GM12878 (cell line): ENCODE measurements around the gene VPREB1. TPM values are rescaled to one million over a fixed set of nuclear protein-coding genes. Genes with fewer than 3 reads are reported as not detected.

Experiments
- ATAC-seq: fragments of 200-7000 bp; cut with Tn5 transposase; 3 replicates; pipeline ENCODE4 v1.9.1; 2020; ENCODE audit warnings: mild to moderate bottlenecking, moderate library complexity
- BruUV-seq: library from RNA; stranded (reverse); fragments of 400-500 nt; replicated peaks from 2 replicates; lab custom pipeline; 2021; lab: Mats Ljungman, UMichigan
- CTCF ChIA-PET: fragments of 300-600 bp; sonication (Branson Sonifier 250); formaldehyde crosslinking; extraction: SDS; loops from one replicate; lab custom pipeline; 2021; ENCODE audit warnings: inconsistent platforms; lab: Yijun Ruan, JAX
- POLR2A ChIA-PET: fragments of 350-600 bp; formaldehyde crosslinking; extraction: SDS; loops from one replicate; lab custom pipeline; 2021; ENCODE audit warnings: inconsistent platforms; lab: Charles Lee
- RAD21 ChIA-PET: fragments of 300-600 bp; sonication (Branson Sonifier 250); formaldehyde crosslinking; loops from one replicate; lab custom pipeline; 2023; ENCODE audit warnings: antibody characterized with exemption; ENCODE audit not compliant: unreplicated experiment; lab: Charles Lee
- SMC1A ChIA-PET: fragments of 300-600 bp; sonication (Branson Sonifier 250); formaldehyde crosslinking; loops from one replicate; lab custom pipeline; 2023; ENCODE audit not compliant: unreplicated experiment, uncharacterized antibody; lab: Charles Lee
- DNase-seq: peaks from one replicate; pipeline ENCODE4 v3.0.0-alpha.2; 2011; ENCODE audit warnings: low read depth, low spot score
- FAIRE-seq: peaks from 3 replicates; lab custom pipeline; 2011; peaks lifted over from hg19 to GRCh38; lab: Jason Lieb, UNC
- H2AFZ ChIP-seq: 2 replicates; pipeline ENCODE4 v1.6.0; 2011; ENCODE audit warnings: low read depth, low read length, control low read depth; ENCODE audit not compliant: control insufficient read depth
- H3K27ac ChIP-seq: 2 replicates; pipeline ENCODE4 v1.5.1; 2011; ENCODE audit warnings: control low read depth; ENCODE audit not compliant: control insufficient read depth, insufficient read depth
- H3K27me3 ChIP-seq, 2 experiments: replicated peaks in 1 of 2; 2 replicates each; pipeline versions ENCODE4 v1.6.0 to v1.6.1; 2011; ENCODE audit warnings: low read length in 1 of 2; ENCODE audit not compliant: control insufficient read depth in 2 of 2, insufficient read depth in 2 of 2
- H3K36me3 ChIP-seq, 2 experiments: 2 replicates each; pipeline ENCODE4 v1.5.1; 2011; ENCODE audit warnings: low read length in 1 of 2; ENCODE audit not compliant: control insufficient read depth in 2 of 2, insufficient read depth in 2 of 2
- H3K4me1 ChIP-seq: 2 replicates; pipeline ENCODE4 v1.6.1; 2011; ENCODE audit warnings: mild to moderate bottlenecking, low read length, moderate library complexity, mixed read lengths; ENCODE audit not compliant: control insufficient read depth, insufficient read depth
- H3K4me2 ChIP-seq: 2 replicates; pipeline ENCODE4 v1.6.0; 2011; ENCODE audit warnings: control low read depth; ENCODE audit not compliant: control insufficient read depth, insufficient read depth
- H3K4me3 ChIP-seq: fragments of 200-600 bp; sonication (generic); 2 replicates; pipeline ENCODE4 v1.5.1; 2016
- H3K79me2 ChIP-seq: 2 replicates; pipeline ENCODE4 v1.6.0; 2011; ENCODE audit warnings: low read length; ENCODE audit not compliant: control insufficient read depth, insufficient read depth
- H3K9ac ChIP-seq: 2 replicates; pipeline ENCODE4 v1.8.0; 2011; ENCODE audit warnings: low read length, control low read depth, mixed read lengths; ENCODE audit not compliant: control insufficient read depth, insufficient read depth
- H3K9me3 ChIP-seq: replicated peaks from 3 replicates; pipeline ENCODE4 v1.5.1; 2011; ENCODE audit warnings: mild to moderate bottlenecking, low read length; ENCODE audit not compliant: control insufficient read depth, insufficient read depth
- H4K20me1 ChIP-seq: 2 replicates; pipeline ENCODE4 v1.6.0; 2011; ENCODE audit not compliant: control insufficient read depth, insufficient read depth
- EED ChIP-seq: sonication (generic); IDR thresholded peaks from 2 replicates; pipeline ENCODE4 v1.6.1; 2016; ENCODE audit warnings: antibody characterized with exemption, low read depth
- GABPA ChIP-seq: IDR thresholded peaks from 2 replicates; pipeline ENCODE4 v1.6.1; 2014; ENCODE audit warnings: antibody characterized with exemption, low read depth, mild to moderate bottlenecking, inconsistent platforms
- MLLT1 ChIP-seq: fragments of 450-650 bp; IDR thresholded peaks from 2 replicates; pipeline ENCODE4 v1.6.1; 2016; ENCODE audit warnings: mild to moderate bottlenecking
- RB1 ChIP-seq: fragments of 450-650 bp; formaldehyde crosslinking; IDR thresholded peaks from 2 replicates; pipeline ENCODE4 v1.6.1; 2017; ENCODE audit warnings: mild to moderate bottlenecking, borderline replicate concordance
- SMAD5 ChIP-seq: IDR thresholded peaks from 2 replicates; pipeline ENCODE4 v1.6.1; 2016; ENCODE audit warnings: antibody characterized with exemption, low read depth
- WGBS: methylation state at CpG from one replicate; pipeline ENCODE4 v1.1.6; 2016; ENCODE audit warnings: low lambda C conversion rate; ENCODE audit not compliant: insufficient replicate concordance, insufficient coverage; ENCODE audit errors: missing lambda C conversion rate; 5-methylcytosine and 5-hydroxymethylcytosine counted together
- in situ Hi-C: fragments of 300-500 bp; cut with MboI; formaldehyde crosslinking; loops from 9 replicates; pipeline ENCODE4 v1.14.3; 2018; ENCODE audit warnings: mixed read lengths
- intact Hi-C: fragments of 100-400 bp; cut with micrococcal nuclease; formaldehyde crosslinking; loops from one replicate; pipeline ENCODE4 v1.14.2; 2022; ENCODE audit not compliant: unreplicated experiment
- polyA plus RNA-seq, 11 experiments: library from polyadenylated mRNA; depleted of rRNA in 4 of 11; unstranded in 6 of 11; stranded (reverse) in 5 of 11; fragments of >200 nt; fragmentation: Nextera tagmentation in 4 of 11; fragmentation: Illumina TruSeq in 1 of 11; extraction: Ambion mirVana in 4 of 11; extraction: Trizol in 1 of 11; gene quantifications; 1 replicate in 1 of 11; 2 replicates in 10 of 11; pipeline versions ENCODE4 v1.2.1 to v1.2.3, GENCODE V29; 2011 to 2016; ENCODE audit warnings: inconsistent platforms in 2 of 11, missing spikeins in 2 of 11, low read depth in 1 of 11
- total RNA-seq, 4 experiments: library from RNA; depleted of rRNA in 3 of 4; stranded (reverse); fragments of >200 nt in 3 of 4; fragmentation: Illumina TruSeq in 1 of 4; extraction: Trizol in 1 of 4; gene quantifications; 2 replicates each; pipeline versions ENCODE4 v1.2.1 to v1.2.3, GENCODE V29; 2013 to 2021

The VPREB1 gene
- total and polyA plus RNA-seq, 10 of the 15 experiments (the other 5 are each of a cell fraction or from before 2014, with no cell fraction given): not detected

GRCh38 chr22:22200569-22201184 is 43.9 kb upstream of the VPREB1 start:
- ChIA-PET POLR2A (no interaction called here), RAD21 (interaction anchor here (1.1 kb wide), 1 partner anchor 35 kb away, joined by 3 read pairs; no protein-coding TSS in a partner anchor), CTCF (interaction anchor here (0.7 to 2.8 kb wide), 8 partner anchors 8 to 250 kb away, joined by 3 to 14 read pairs (median 4); no protein-coding TSS in a partner anchor), SMC1A (interaction anchor here (0.9 to 1.3 kb wide), 3 partner anchors 16 to 37 kb away, joined by 3 read pairs; no protein-coding TSS in a partner anchor)
- H4K20me1 ChIP-seq: no peaks in the 10 kb centered on the region
- no peaks in the 10 kb centered on the region for H3K9me3 ChIP-seq
- TF ChIP-seq SMAD5 (no peak), GABPA (no peak), EED (no peak), MLLT1 (no peak), RB1 (no peak)
- WGBS: 58% methylated on average over 4 of the region's 4 CpGs
- no peaks in the 10 kb centered on the region for H3K27me3 ChIP-seq
- no TSS peak for BruUV-seq
- H3K27ac ChIP-seq: no peak overlapping the region
- peaks cover 18% of the 10 kb centered on the region for H3K4me1 ChIP-seq
- peaks cover under 1% of the 10 kb centered on the region for H3K79me2 ChIP-seq
- ATAC-seq: no peak
- H3K36me3 ChIP-seq: no peaks in the 10 kb centered on the region
- FAIRE-seq: no peak
- no peak overlapping the region for H3K9ac ChIP-seq
- H2AFZ ChIP-seq: no peak overlapping the region
- H3K4me3 ChIP-seq: no peak overlapping the region
- DNase-seq: no peak
- in situ Hi-C loops: no loop called here
- intact Hi-C loops: loop anchor here (10.0 kb wide), 2 partner anchors 144 to 224 kb away; no protein-coding TSS in a partner anchor
- no peak overlapping the region for H3K4me2 ChIP-seq
